PC-9 (cell line): Measurements from ENCODE around the gene PHC1. TPM values are rescaled to one million over a fixed set of nuclear protein-coding genes. Genes with fewer than 3 reads are reported as not detected.
"Not testable (repeated sequence)": the region's sequence is repeated elsewhere in the genome, so short reads cannot be mapped to it uniquely, and the experiment has no call there.

ENCODE experiments used
- BruUV-seq: library from RNA; stranded (reverse); fragments of 400-500 nt; replicated peaks from 2 replicates; lab custom pipeline; 2021; lab: Mats Ljungman, UMichigan
- CTCF ChIA-PET: fragments of 300-600 bp; sonication (Branson Sonifier 250); formaldehyde crosslinking; loops from one replicate; lab custom pipeline; 2022; ENCODE audit warnings: antibody characterized with exemption; lab: Charles Lee
- POLR2A ChIA-PET: fragments of 300-600 bp; sonication (Branson Sonifier 250); formaldehyde crosslinking; loops from one replicate; lab custom pipeline; 2022; ENCODE audit warnings: antibody characterized with exemption; ENCODE audit not compliant: unreplicated experiment; lab: Charles Lee
- DNase-seq, 2 experiments: peaks; one replicate each; pipeline versions ENCODE4 v3.0.0 to v3.0.0-alpha.2; 2015 to 2022; ENCODE audit warnings: mixed read lengths in 1 of 2
- H2AFZ ChIP-seq: fragments of 200-600 bp; sonication (generic); 2 replicates; pipeline ENCODE4 v1.8.1; 2017; ENCODE audit warnings: antibody characterized with exemption
- H3F3A ChIP-seq: fragments of 200-600 bp; sonication (generic); 2 replicates; pipeline ENCODE4 v1.8.1; 2017; ENCODE audit warnings: antibody characterized with exemption, mild to moderate bottlenecking, low read depth; ENCODE audit not compliant: insufficient read depth
- H3K27ac ChIP-seq: fragments of 200-600 bp; sonication (generic); 2 replicates; pipeline ENCODE4 v1.6.1; 2016; ENCODE audit warnings: mixed run types
- H3K27me3 ChIP-seq: fragments of 200-600 bp; sonication (generic); 2 replicates; pipeline ENCODE4 v1.6.1; 2016; ENCODE audit warnings: low read depth, mixed run types; ENCODE audit not compliant: insufficient read depth
- H3K36me3 ChIP-seq: fragments of 200-600 bp; sonication (generic); 2 replicates; pipeline ENCODE4 v1.6.1; 2016; ENCODE audit warnings: low read depth, mixed run types
- H3K4me1 ChIP-seq: fragments of 200-600 bp; sonication (generic); replicated peaks from 2 replicates; pipeline ENCODE4 v1.6.1; 2016; ENCODE audit warnings: mixed run types; ENCODE audit not compliant: insufficient read depth
- H3K4me2 ChIP-seq: fragments of 200-600 bp; sonication (generic); 2 replicates; pipeline ENCODE4 v1.6.1; 2017; ENCODE audit warnings: mixed run types
- H3K4me3 ChIP-seq: fragments of 200-600 bp; sonication (generic); 2 replicates; pipeline ENCODE4 v1.6.1; 2016; ENCODE audit warnings: mixed run types
- H3K79me2 ChIP-seq: fragments of 200-600 bp; sonication (generic); 2 replicates; pipeline ENCODE4 v1.6.1; 2017; ENCODE audit warnings: low read depth, mixed run types
- H3K9me2 ChIP-seq: fragments of 200-600 bp; sonication (generic); 2 replicates; pipeline ENCODE4 v1.8.1; 2017; ENCODE audit warnings: mild to moderate bottlenecking; ENCODE audit not compliant: insufficient read depth
- H3K9me3 ChIP-seq: fragments of 200-600 bp; sonication (generic); 2 replicates; pipeline ENCODE4 v1.8.1; 2016; ENCODE audit warnings: low read depth; ENCODE audit not compliant: insufficient read depth
- H4K20me1 ChIP-seq: fragments of 200-600 bp; sonication (generic); 2 replicates; pipeline ENCODE4 v1.8.1; 2017; ENCODE audit not compliant: insufficient read depth
- EZH2 ChIP-seq: fragments of 200-600 bp; sonication (generic); IDR thresholded peaks from 2 replicates; pipeline ENCODE4 v1.8.0; 2017; ENCODE audit warnings: antibody characterized with exemption, low read depth
- intact Hi-C: fragments of 100-400 bp; cut with micrococcal nuclease; formaldehyde crosslinking; loops from one replicate; pipeline ENCODE4 v1.10.0; 2022; ENCODE audit not compliant: unreplicated experiment
- total RNA-seq: library from RNA; stranded (reverse); gene quantifications from 2 replicates; pipeline ENCODE4 v1.2.3, GENCODE V29; 2021
- TF ChIP-seq, protein P1 (sequence below): fragments of 200-600 bp; sonication (generic); conservative IDR thresholded peaks from 2 replicates; pipeline ENCODE4 v1.6.1; 2017; ENCODE audit warnings: mixed run types, antibody characterized with exemption, mild to moderate bottlenecking, moderate library complexity

The PHC1 gene
- total RNA-seq, 1 experiment from 2014 or later, result 50.9 TPM

DNA sequence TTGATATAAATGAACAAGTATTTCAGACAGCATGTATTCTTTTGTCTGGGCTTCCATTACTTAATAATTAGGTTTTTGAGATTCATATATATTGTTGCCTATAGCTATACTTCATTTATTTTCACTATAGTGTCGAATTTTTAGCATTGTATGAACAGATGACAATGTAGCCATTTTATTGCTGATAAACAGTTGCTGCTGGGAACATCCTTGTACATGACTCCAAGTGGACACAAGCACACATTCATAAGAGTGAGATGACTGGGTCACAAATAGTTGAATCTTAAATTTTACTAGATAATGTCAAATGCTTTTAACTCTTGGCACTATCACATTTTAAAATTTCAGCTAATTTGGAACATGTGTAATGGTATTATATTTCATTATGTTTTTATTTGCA is 19.3 kb upstream of the PHC1 start:
- ChIA-PET CTCF (interaction anchor here (1.1 kb wide), 1 partner anchor 351 kb away, joined by 3 read pairs; no protein-coding TSS in a partner anchor), POLR2A (no interaction called here)
- intact Hi-C loops, result no loop called here
- Histone ChIP-seq H3K4me1 (0 out of 2 replicates have a peak, but pooled peaks cover 3% of the 10 kb centered on the region), H4K20me1 (no peaks in the 10 kb centered on the region), H3K27me3 (no peaks in the 10 kb centered on the region), H3F3A (no peaks in the 10 kb centered on the region), H3K36me3 (no peaks in the 10 kb centered on the region), H3K4me3 (no peak overlapping the region), H3K27ac (no peak overlapping the region), H3K4me2 (no peak overlapping the region), H3K9me2 (no peaks in the 10 kb centered on the region), H2AFZ (no peak overlapping the region), H3K9me3 (no peaks in the 10 kb centered on the region), H3K79me2 (no peaks in the 10 kb centered on the region)
- BruUV-seq, result no TSS peak
- no peak for DNase-seq
- TF ChIP-seq EZH2, result no peak
- TF ChIP-seq, protein P1, sequence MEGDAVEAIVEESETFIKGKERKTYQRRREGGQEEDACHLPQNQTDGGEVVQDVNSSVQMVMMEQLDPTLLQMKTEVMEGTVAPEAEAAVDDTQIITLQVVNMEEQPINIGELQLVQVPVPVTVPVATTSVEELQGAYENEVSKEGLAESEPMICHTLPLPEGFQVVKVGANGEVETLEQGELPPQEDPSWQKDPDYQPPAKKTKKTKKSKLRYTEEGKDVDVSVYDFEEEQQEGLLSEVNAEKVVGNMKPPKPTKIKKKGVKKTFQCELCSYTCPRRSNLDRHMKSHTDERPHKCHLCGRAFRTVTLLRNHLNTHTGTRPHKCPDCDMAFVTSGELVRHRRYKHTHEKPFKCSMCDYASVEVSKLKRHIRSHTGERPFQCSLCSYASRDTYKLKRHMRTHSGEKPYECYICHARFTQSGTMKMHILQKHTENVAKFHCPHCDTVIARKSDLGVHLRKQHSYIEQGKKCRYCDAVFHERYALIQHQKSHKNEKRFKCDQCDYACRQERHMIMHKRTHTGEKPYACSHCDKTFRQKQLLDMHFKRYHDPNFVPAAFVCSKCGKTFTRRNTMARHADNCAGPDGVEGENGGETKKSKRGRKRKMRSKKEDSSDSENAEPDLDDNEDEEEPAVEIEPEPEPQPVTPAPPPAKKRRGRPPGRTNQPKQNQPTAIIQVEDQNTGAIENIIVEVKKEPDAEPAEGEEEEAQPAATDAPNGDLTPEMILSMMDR, result no peak

DNA sequence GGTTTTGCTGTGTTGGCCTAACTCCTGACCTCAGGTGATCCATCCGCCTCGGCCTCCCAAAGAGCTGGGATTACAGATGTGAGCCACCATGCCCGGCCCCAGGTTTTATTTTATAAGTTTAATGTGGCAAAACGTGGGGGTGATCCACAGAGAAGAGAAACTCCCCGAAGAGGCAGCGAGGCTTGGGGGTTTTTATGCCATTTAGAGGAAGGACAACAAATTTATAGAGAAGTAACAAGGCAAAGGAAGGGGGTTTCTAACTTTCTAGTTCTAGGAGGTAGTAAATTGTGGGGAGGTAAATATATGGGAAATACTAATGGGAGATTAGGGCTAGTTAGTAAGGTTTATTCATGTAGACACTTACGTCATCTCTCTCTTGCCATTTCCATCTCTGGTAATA is 17.2 kb upstream of the PHC1 start:
- TF ChIP-seq, protein P1, result no peak
- no peak for TF ChIP-seq EZH2
- Histone ChIP-seq H3K36me3 (no peaks in the 10 kb centered on the region), H3K4me1 (no peaks in the 10 kb centered on the region), H3K27ac (no peak overlapping the region), H3K9me3 (no peaks in the 10 kb centered on the region), H3K79me2 (no peaks in the 10 kb centered on the region), H4K20me1 (no peaks in the 10 kb centered on the region), H3K9me2 (no peaks in the 10 kb centered on the region), H3K4me3 (no peak overlapping the region), H3F3A (no peaks in the 10 kb centered on the region), H2AFZ (no peak overlapping the region), H3K4me2 (no peak overlapping the region), H3K27me3 (no peaks in the 10 kb centered on the region)
- ChIA-PET POLR2A (no interaction called here), CTCF (interaction anchor here (0.6 kb wide), 2 partner anchors 68 to 140 kb away, joined by 6 to 9 read pairs; no protein-coding TSS in a partner anchor)
- intact Hi-C loops, result no loop called here
- BruUV-seq, result no TSS peak
- DNase-seq, result no peak

DNA sequence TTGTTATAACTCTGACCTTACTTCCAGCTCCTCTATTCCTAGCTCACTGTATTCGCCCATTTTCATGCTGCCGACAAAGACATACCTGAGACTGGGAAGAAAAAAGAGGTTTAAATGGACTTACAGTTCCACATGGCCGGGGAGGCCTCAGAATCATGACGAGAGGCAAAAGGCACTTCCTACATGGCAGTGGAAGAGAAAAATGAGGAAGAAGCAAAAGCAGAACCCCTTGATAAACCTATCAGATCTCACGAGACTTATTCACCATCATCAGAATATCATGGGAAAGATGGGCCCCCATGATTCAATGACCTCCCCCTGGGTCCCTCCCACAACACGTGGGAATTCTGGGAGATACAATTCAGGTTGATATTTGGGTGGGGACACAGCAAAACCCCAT is 14.5 kb upstream of the PHC1 start:
- Histone ChIP-seq H2AFZ (no peak overlapping the region), H3K4me3 (no peak overlapping the region), H3K9me2 (no peaks in the 10 kb centered on the region), H3K27me3 (no peaks in the 10 kb centered on the region), H3F3A (no peaks in the 10 kb centered on the region), H4K20me1 (no peaks in the 10 kb centered on the region), H3K79me2 (no peaks in the 10 kb centered on the region), H3K4me1 (no peaks in the 10 kb centered on the region), H3K27ac (no peak overlapping the region), H3K36me3 (no peaks in the 10 kb centered on the region), H3K4me2 (no peak overlapping the region), H3K9me3 (no peaks in the 10 kb centered on the region)
- TF ChIP-seq EZH2, result no peak
- TF ChIP-seq, protein P1, result no peak
- no TSS peak for BruUV-seq
- DNase-seq, result no peak
- ChIA-PET POLR2A (no interaction called here), CTCF (no interaction called here)
- intact Hi-C loops, result no loop called here

DNA sequence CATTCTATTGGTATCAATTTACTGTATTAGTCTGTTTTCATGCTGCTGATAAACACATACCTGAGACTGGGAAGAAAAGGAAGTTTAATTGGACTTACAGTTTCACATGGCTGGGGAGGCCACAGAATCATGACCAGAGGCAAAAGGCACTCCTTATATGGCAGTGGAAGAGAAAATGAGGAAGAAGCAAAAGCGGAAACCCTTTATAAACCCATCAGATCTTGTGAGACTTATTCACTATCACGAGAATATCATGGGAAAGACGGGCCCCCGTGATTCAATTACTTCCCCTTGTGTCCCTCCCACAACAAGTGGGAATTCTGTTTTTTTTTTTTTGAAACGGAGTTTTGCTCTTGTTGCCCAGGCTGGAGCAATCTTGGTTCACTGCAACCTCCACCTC is 11.6 kb upstream of the PHC1 start:
- H3K79me2 ChIP-seq, H3K4me3 ChIP-seq, H3K27me3 ChIP-seq, H3K9me2 ChIP-seq, H3F3A ChIP-seq, DNase-seq, CTCF ChIA-PET, H4K20me1 ChIP-seq, H3K4me2 ChIP-seq, H3K9me3 ChIP-seq, H3K36me3 ChIP-seq, intact Hi-C loops, POLR2A ChIA-PET, H3K27ac ChIP-seq, H3K4me1 ChIP-seq, BruUV-seq, H2AFZ ChIP-seq: not testable (repeated sequence)
